ENCODE results near the gene NDE1.
A peak's percentile ranks its signal among the peaks of the same experiment; 100 is the strongest.
"Not testable (repeated sequence)": the region's sequence is repeated elsewhere in the genome, so short reads cannot be mapped to it uniquely, and the experiment has no call there.

The NDE1 gene

DNA sequence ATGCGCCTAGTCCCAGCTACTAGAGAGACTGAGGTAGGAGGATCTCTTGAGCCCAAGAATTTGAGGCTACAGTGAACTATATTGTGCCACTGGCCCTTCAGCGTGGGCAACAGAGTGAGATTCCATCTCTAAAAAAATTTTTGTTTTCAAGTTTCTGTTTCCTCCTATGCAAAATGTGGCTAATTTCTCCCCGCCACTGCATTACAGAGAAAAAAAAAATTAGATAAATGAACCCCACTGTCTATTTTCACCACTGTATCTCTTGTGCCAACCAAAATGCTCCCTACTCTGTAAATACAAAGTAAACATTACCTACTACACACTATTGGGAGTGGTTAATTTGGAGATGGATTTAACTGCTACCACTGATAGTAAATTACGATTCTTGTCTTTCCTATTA is 9.1 kb upstream of the NDE1 start:
- H3K4me3 ChIP-seq (ENCODE audit: low read length): peak overlapping the region; percentile 2; the same call in 1 of the 2 replicates
- TF ChIP-seq ZNF274 (IDR thresholded peaks at IDR 0.05; ENCODE audit: low read depth, low read length): no peak

DNA sequence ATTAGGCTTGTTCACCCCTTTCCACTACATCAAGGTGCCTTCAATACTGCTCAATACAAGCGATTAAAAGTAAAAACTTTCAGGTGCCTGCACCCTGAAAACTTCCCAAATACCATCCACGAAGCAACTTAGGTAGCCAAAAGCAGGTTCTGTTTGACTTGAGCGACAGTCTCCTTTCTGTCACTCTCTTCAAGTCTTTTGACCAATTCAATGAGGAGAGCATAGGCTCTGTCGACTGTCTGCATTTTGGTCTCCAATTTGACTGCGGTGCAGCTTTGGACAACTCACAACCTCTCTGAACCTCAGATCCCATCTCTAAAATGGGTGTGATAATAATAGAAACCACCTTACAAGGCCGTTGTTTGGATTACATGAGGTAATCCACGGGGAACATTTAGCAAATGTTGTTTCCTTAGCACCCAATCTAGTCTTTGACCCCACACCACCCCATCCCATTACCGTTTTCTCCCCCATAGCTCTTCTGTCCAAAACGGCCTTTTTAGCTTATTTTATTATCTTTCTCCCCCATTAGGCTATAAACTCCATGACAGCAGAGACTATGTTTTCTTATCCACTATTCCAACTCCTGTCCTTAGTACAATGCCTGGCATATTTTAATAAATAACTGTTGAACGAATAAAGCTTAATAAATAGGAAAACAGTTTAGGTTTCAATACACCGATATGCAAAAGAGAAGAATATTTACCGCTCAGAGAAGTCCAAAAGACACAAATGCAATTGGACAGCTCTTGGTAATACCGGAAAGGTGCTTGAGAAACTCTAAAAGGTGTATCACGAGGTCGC is 8.1 kb upstream of the NDE1 start:
- H3K4me3 ChIP-seq (ENCODE audit: low read length): peak overlapping the region; percentile 75
- no peak for TF ChIP-seq ZNF274 (IDR thresholded peaks at IDR 0.05; ENCODE audit: low read depth, low read length)

DNA sequence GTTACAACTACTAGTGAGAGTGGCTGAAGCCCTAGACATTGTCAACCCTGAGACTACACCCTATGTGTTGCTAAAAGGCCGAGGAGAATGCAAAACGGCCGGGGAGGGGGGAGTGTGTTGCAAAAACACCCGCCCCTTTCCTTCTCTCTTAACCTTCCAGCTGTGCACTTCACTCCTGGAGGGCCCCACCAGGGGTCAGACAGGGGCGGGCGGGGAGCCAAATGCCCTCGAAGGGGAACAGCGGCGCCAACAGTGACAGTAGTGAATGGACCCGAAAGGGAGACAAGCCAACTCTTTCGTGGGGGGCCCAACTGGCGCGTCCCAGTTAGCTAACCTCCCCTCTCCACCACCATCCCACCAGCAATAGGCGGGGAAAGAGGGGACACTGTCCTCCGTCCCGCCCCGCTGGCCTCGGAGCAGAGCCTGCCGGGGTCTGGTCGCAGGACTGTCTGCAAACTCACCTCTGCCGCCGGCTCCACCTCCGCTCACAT is 7.4 kb upstream of the NDE1 start:
- TF ChIP-seq ZNF274 (IDR thresholded peaks at IDR 0.05; ENCODE audit: low read depth, low read length): no peak
- peak overlapping the region; percentile 75 for H3K4me3 ChIP-seq (ENCODE audit: low read length)

DNA sequence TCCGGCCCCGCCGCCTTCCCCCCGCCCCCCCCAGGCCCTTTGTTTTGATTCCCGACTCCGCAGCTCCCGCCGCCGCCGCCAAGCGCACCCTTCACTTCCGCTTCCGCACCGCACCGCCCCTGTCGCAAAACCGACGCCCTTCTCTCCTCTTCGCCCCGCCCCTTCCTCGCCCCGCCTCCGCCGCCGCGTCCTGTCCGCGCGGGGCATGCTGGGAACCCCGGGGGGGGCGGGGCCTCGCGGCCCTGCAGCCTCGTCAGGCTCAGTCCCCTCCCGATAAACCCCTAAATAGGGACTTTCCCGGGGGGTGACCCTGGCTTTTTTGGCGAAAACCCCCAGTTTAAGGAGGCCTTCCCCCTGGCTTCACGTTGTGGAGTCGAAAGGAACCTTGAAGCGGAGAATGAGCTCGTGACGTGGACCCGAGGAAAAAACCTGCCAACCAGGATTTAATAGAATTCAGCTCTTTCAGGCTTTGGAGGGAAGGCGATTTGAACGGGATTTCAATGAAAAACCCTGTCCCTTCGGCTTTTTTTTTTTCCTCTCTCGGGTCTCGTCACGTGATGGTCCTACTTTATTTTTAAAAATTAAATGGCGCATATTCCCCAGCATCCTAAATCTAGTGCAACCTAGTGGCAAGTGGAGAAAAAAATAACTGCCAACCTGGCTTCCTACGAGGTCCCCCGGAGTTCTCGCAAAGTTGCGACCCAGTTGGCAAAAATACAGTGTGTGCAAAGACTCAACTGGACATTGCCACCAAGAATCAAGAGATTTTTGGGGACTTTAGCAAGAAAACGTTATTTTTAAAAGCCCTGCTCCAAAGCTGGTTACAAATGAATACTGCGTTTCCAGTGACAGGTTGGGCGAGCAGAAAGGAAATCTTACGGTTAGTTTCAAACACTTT is 6.7 kb upstream of the NDE1 start, which contains the start of gene MARF1:
MARF1 (minus strand) TSS at position 107 of the 898 bp plus-strand sequence. CDS start 3,921 bp downstream, outside the sequence.
- no peak for TF ChIP-seq ZNF274 (IDR thresholded peaks at IDR 0.05; ENCODE audit: low read depth, low read length)
- peak within 1 kb of the TSS; percentile 98 for H3K4me3 ChIP-seq (ENCODE audit: low read length)

DNA sequence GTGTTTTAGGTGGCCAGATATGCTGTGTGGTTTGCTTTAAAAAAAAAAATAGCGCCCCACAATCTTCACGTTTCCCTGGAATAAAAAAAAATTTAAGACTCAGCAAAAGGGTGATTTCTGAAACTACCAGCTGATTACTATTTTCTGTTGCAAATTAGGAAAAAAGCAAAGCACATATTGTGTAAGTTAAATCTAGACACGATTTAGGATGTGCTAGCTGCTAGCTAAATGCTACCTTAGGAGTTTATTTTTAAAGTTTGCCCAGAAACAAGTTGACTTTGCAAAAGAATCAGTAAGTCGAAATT is 6.1 kb upstream of the NDE1 start:
- H3K4me3 ChIP-seq (ENCODE audit: low read length): peak overlapping the region; percentile 98
- no peak for TF ChIP-seq ZNF274 (IDR thresholded peaks at IDR 0.05; ENCODE audit: low read depth, low read length)

DNA sequence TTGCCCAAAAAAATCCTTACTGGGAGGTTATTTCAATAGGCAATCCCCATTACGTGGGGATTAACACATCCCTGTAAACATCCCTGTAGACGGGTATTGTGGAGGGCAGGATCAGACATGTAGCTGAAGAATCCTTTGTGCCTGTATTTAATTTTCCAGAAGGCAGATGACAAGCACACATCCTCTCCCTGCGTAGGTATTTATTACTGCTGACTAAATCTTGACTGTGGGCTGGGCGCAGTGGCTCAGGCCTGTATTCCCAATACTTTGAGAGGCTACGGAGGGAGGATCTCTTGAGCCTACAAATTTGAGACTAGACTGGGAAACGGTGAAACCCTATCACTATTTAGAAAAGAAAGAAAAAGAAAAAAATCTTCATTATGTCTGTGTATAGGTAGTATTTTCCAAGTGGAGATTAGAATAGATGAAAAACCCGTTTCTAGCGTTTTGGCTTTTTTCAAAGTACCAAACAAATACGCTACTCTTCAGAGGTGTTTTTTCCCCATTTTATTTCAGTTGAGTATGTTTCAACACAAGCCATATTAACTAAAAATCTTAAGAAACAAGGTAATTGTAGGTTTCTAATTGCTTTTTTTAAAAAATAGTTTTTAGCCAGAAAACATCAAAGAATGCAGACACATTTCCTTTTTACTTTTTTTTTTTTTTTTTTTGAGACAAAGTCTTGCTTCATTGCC is 5.6 kb upstream of the NDE1 start:
- H3K4me3 ChIP-seq (ENCODE audit: low read length): peak overlapping the region; percentile 98
- TF ChIP-seq ZNF274 (IDR thresholded peaks at IDR 0.05; ENCODE audit: low read depth, low read length): no peak

DNA sequence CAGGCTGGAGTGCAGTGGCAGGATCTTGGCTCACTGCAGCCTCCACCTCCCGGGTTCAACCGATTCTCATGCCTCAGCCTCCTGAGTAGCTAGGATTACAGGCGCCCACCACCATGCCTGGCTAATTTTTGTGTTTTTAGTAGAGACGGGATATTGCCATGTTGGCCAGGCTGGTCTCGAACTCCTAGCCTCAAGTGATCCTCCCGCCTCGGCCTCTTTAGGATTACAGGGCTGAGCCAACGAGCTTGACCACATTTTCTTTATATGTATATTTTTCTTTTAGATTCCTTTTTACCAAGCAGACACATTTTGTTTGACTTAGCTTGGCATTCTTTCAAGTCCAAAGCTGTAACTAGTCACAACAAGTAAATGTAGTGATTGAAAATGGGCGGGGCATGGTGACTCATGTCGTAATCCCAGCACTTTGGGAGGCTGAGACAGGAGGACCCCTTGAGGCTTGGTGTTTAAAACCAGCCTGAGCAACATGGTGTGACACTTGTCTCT is 5.0 kb upstream of the NDE1 start:
- not testable (repeated sequence) for H3K4me3 ChIP-seq (ENCODE audit: low read length)

DNA sequence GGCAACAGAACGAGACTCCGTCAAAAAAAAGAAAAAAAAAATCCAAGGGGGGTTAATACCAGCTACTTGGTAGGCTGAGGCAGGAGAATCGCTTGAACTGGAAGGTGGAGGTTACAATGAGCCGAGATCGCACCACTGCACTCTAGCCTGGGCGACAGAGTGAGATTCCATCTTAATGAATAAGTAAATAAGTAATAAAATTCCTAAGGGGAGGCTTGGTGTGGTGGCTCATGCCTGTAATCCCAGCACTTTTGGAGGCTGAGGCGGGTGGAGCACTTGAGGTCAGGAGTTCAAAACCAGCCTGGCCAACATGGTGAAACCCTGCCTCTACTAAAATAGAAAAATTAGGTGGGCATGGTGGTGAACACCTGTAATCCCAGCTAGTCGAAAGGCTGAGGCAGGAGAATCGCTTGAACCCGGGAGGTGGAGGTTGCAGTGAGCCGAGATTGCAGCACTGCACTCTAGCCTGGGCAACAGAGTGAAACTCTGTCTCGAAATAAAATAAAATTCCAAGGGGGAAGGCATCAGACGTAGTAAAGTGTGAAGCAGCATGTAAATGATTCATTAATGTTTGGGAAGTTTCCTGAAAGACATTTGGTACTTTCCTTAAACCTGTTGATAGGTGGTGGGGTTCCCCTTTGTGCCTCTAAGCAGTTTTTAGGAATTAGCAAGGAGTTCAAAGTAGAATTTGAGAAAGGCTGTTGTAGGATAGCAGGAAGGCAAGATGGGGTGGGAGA is 3.3 kb upstream of the NDE1 start:
- H3K4me3 ChIP-seq (ENCODE audit: low read length): not testable (repeated sequence)

DNA sequence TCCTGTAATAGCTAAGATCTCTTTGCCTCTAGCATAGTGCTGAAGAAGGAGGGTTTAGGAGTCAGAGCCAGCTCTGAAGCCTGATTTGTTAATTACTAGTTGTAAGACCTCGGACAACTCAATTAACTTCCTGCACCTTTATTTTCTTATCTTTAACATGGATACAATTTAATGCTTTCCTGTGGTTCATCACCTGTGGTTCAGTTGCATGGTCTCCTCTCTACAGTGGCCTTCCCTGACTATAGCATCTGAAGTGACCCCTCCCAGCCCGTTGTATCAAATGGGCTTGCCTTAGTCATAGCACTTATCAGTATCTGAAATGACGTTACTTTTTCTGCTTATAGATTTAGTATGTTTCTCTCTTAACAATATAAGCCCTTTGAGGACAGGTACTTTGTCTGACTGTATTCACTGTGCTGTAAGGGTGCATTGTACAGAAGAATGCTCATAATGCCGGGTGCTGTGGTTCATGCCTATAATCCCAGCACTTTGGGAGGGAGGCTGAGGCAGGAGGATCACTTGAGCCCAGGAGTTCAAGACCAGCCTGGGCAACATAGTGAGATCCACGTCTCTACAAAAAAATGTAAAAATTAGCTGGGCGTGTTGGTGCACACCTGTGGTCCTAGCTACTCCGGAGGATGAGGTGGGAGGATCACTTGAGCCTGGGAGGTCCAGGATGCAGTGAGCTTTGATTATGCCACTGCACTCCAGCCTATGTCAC is 2.6 kb upstream of the NDE1 start:
- no peak for TF ChIP-seq ZNF274 (IDR thresholded peaks at IDR 0.05; ENCODE audit: low read depth, low read length)
- H3K4me3 ChIP-seq (ENCODE audit: low read length): no peak overlapping the region

DNA sequence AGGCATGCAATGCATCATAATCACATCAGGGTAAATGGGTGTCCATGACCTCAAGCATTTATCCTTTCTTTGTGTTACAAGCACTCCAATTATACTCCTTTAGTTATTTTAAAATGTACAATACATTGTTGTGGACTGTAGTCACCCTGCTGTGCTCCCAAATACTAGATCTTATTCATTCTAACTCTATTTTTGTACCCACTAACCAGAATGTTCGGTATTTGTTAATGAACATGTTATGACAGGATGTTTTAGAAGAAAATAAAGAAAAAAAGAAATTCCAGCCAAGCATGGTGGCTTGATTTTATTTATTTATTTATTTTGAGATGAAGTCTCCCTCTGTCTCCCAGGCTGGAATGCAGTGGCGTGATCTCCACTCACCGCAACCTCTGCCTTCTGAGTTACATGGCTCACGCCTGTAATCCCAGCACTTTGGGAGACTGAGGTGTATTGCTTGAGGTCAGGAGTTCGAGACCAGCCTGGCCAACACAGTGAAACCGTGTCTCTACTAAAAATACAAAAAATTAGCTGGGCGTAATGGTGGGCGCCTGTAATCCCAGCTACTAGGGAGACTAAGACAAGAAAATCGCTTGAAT is 1.8 kb upstream of the NDE1 start:
- no peak for TF ChIP-seq ZNF274 (IDR thresholded peaks at IDR 0.05; ENCODE audit: low read depth, low read length)
- no peak overlapping the region for H3K4me3 ChIP-seq (ENCODE audit: low read length)

DNA sequence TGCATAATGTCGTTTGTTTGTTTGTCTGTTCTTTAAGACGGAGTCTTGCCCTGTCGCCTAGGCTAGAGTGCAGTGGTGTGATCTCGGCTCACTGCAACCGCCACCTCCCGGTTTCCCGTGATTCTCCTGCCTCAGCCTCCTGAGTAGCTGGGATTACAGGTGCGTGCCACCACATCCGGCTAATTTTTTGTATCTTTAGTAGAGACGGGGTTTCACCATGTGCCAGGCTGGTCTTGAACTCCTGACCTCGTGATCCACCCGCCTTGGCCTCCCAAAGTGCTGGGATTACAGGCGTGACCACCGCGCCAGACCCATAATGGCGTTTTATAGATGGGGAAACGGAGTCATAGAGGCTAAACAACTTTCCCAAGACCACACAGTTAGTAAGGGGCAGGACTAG is 734 bp upstream of the NDE1 start:
- H3K4me3 ChIP-seq (ENCODE audit: low read length): peak overlapping the region; percentile 47; the same call in 1 of the 2 replicates

DNA sequence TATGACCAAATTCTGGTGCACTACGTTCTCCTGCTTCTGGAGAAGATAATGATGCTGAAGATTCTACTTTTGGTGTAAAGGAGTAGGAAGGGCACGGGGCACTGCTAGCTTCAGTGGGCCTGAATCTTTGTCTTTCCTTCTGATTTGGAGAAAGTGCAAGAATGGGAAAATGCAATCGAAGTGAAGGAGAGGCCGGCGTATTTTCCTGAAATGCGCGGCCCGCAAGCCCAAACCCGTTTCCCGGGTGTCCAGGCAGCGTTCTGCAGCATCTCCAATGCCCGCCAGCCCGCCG is 372 bp upstream of the NDE1 start:
- TF ChIP-seq ZNF274 (IDR thresholded peaks at IDR 0.05; ENCODE audit: low read depth, low read length): no peak
- H3K4me3 ChIP-seq (ENCODE audit: low read length): peak overlapping the region; percentile 47; the same call in 1 of the 2 replicates

DNA sequence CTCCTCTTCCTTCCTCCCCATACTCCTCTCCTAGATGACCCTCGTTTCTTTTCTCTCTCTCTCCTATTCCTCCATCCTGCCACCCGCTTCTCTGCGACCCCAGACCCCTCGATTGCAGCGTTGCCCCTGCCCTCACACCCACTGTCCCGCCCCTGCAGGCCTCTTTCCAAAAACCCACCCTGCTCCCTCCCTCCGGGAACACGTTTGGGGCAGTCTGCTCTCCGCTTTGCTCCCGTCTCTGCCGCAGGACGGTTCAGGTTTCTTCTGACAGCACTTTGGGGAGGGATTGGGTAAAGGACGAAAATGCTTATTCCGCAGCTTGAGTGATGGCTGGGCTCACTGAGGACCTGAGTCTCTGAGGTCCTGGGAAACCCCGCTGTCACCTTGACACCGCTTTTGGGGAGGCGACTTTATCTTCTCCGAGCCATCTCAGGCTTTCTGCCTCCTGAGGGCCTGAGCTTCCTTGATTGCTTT is 690 bp downstream of the NDE1 start:
- no peak for TF ChIP-seq ZNF274 (IDR thresholded peaks at IDR 0.05; ENCODE audit: low read depth, low read length)
- H3K4me3 ChIP-seq (ENCODE audit: low read length): peak overlapping the region; percentile 83

Measured in GM08714 (cell line).